Astrocyte of the spinal cord (primary cell): ENCODE results near the gene UNK.

ENCODE experiments used
- DNase-seq: peaks from one replicate; pipeline ENCODE4 v3.0.0; 2011; ENCODE audit warnings: low read depth, low spot score
- H3K4me3 ChIP-seq: 2 replicates; pipeline ENCODE4 v1.5.1; 2011; ENCODE audit warnings: low read depth, mild to moderate bottlenecking, low read length, moderate library complexity
- in situ Hi-C: cut with HindIII; loops from 2 replicates; pipeline ENCODE4 v1.10.0; 2017; ENCODE audit warnings: low sequenced_read_pairs
- TF ChIP-seq, protein P1 (sequence below): IDR thresholded peaks from 2 replicates; pipeline ENCODE4 v1.5.1; 2012; ENCODE audit warnings: low read depth, mild to moderate bottlenecking, low read length, inconsistent platforms

Gene UNK

DNA sequence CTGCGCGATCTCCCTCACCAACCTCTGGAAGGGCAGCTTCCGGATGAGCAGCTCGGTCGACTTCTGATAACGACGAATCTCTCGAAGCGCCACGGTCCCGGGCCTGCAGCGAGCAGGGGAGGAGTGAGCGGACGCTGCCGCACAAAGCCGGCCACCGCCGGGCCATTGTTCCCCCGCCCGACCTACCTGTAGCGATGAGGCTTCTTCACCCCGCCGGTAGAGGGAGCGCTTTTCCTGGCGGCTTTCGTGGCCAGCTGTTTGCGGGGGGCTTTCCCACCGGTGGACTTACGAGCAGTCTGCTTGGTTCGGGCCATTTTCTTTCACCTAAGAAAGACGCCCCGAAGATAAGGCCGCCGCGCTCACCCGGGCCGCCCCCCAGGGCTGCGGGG is 5.8 kb upstream of the UNK start:
- DNase-seq, result no peak
- H3K4me3 ChIP-seq, result peak overlapping the region; percentile 96
- TF ChIP-seq, protein P1, sequence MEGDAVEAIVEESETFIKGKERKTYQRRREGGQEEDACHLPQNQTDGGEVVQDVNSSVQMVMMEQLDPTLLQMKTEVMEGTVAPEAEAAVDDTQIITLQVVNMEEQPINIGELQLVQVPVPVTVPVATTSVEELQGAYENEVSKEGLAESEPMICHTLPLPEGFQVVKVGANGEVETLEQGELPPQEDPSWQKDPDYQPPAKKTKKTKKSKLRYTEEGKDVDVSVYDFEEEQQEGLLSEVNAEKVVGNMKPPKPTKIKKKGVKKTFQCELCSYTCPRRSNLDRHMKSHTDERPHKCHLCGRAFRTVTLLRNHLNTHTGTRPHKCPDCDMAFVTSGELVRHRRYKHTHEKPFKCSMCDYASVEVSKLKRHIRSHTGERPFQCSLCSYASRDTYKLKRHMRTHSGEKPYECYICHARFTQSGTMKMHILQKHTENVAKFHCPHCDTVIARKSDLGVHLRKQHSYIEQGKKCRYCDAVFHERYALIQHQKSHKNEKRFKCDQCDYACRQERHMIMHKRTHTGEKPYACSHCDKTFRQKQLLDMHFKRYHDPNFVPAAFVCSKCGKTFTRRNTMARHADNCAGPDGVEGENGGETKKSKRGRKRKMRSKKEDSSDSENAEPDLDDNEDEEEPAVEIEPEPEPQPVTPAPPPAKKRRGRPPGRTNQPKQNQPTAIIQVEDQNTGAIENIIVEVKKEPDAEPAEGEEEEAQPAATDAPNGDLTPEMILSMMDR, result peak; percentile 50
- in situ Hi-C loops, result no loop called here

DNA sequence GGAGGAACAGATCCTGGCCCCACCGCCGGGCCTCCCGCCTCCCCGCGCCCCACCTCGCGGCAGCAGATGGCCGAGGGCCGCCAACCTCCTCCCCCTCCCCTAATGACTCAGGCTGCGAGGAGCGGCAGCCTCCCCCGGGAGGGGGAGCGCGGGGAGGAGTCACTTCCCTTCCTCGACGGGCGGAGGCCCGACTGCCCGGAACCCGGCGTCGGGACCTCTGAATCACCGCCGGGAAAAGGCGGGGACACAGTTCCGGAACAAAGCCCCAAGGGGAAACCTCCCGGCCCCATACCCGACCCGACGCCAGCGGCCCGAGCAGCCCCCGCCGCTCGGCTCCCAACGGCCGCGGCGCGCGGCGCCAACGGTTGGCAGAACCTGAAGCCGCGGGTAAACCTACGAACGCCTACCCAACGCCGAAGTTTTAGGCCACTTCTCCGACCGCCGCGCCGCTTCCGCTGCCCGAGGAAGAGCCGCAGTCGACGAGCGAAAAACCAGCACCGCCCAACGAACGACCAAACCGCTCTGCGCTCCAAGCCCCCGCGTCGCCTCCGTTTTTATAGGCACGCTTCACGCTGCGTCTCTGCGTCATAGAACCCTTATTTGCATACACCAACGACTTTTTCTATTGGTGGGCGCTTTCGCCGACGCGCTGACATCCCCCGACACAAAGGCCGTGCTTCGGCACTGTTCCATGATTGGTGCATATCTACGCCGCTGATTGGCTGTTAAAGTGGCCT is 5.2 kb upstream of the UNK start:
- TF ChIP-seq, protein P1, result no peak
- in situ Hi-C loops, result no loop called here
- peak; percentile 100 for DNase-seq
- peak overlapping the region; percentile 96 for H3K4me3 ChIP-seq

DNA sequence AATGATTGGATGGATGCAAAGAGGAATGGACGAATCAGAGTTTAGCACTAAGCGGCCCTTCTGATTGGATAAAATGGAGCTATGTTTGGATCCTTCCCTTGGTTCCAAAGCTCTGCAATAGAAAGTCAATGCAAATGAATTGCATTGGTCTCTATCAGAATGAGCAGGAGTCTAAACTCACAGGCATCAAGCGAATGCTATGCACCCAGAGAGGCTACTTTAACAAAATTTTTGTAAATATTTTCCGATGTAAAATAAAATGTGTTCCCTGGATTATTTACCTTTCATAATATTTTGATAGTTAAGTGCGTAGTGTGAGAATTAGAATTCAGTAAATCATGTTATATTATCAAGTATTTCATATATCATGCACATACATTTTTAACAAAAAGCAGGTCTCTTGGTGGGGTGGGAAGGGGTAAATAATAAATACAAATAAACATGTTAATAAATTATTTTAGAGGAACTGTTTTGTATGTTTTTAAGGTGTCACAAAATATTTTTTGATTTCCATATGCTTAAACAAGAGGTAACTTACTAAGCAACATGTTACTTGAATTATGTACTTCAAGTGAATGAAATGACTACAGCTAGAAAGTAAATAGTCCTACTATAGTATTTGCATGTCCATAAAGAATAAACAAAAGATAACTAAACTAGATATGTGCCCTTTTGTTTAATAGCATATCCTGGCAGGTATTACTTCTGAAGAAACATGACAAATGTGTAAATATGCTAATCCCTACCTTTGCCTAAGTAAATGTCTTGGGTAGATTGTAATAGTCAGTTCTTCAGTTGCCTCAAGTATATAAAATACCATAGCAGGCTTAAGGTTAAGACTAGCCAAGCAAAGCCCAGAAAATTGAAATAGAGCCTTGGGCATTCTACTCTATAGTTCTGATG is 4.4 kb upstream of the UNK start:
- H3K4me3 ChIP-seq, result peak overlapping the region; percentile 13
- TF ChIP-seq, protein P1, result no peak
- DNase-seq, result no peak
- in situ Hi-C loops, result no loop called here

DNA sequence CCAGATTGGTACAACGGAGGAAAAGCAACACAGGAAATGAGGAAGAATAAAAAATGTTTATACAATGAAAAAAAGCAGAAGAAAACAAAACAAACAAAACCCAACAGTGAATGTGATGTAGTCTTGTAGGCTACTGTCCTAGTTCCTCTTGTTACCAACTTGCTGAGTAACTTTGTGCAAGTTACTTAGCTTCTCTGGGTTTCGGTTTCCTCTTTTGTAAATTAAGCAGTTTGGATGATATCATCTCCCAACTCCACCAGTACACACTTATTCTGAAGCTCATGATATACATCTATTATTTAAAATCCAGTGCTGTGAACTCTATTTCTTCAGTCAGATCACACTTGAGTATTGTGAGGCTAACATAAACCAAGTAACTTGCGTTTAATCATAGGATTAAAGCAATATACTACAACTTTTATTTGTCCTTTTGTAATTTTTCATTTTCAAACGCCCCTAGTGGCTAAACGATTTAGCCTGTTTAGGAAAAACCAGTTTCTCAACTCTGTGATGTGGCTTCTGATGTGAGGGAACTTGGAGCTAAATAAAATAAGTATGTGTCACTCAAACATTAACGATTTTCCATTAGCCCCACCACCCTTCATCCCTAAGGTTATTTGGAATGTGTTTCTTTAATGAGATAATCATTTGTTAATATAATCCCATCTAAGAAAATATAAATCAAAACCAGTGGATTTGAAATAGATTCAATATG is 1.4 kb upstream of the UNK start:
- DNase-seq, result peak; percentile 75
- TF ChIP-seq, protein P1, result peak; percentile 71
- in situ Hi-C loops, result no loop called here
- no peak overlapping the region for H3K4me3 ChIP-seq

DNA sequence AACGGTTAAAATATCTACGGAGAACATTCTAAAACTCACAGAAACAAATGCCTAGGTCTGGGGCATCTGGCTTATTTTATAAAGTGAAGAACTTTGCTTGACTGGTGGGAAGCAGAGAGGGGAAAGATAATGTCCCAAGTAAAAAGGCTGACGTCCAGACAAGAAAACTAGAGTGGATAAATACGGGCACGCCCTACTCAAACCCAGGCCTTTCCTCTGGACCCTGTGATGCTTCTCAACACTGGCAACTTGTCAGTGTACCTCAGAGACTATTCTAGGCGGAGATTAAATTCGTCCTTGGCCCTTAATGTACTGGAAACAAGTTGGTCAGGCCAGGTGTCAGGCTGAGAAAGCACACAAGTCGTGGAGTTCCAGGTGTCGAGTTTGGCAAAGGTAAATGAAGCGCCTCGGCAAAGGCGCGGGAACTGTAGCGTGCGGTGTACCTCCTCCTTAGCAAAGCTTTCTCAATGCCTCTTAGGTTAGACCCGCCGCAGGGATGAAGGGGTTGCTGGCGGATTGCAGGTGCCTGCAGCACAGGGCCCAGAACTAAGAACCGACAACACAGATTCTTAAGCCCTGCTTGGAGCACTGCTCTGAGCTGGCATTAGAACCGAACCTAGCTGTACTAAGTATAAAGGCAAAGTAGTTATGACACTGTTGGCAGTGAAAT is 668 bp upstream of the UNK start:
- TF ChIP-seq, protein P1, result peak; percentile 2
- peak overlapping the region; percentile 71 for H3K4me3 ChIP-seq
- in situ Hi-C loops, result no loop called here
- DNase-seq, result no peak
